K562 (cell line): ENCODE results near the gene GRXCR2. TPM values are rescaled to one million over a fixed set of nuclear protein-coding genes. Genes with fewer than 3 reads are reported as not detected.

Experiments
- CBX5 ChIP-seq: IDR thresholded peaks from 2 replicates; pipeline ENCODE4 v1.6.1; 2014; ENCODE audit warnings: low read depth, borderline replicate concordance
- CCNT2 ChIP-seq: IDR thresholded peaks from 2 replicates; pipeline ENCODE4 v1.6.1; 2011; ENCODE audit warnings: borderline replicate concordance, low read depth, mild to moderate bottlenecking, moderate library complexity, mixed read lengths, low read length; ENCODE audit not compliant: insufficient read length; ENCODE audit errors: extremely low read depth
- CEBPG ChIP-seq, 3 experiments: fragments of 200-800 bp in 1 of 3; sonication (Bioruptor generic) in 1 of 3; sonication (generic) in 1 of 3; formaldehyde crosslinking in 1 of 3; IDR thresholded peaks in 2 of 3; conservative IDR thresholded peaks in 1 of 3; 2 replicates each; pipeline versions ENCODE4 v1.6.1 to v1.8.0; 2016 to 2022; ENCODE audit warnings: missing compliant biosample characterization in 2 of 3, missing genetic modification characterization in 2 of 3, mild to moderate bottlenecking in 1 of 3, missing genetic modification reagents in 1 of 3
- ELF4 ChIP-seq: fragments of 450-650 bp; formaldehyde crosslinking; IDR thresholded peaks from 2 replicates; pipeline ENCODE4 v1.4.0; 2022; ENCODE audit warnings: missing genetic modification characterization
- FOXK1 ChIP-seq: sonication (generic); formaldehyde crosslinking; IDR thresholded peaks from 2 replicates; pipeline ENCODE4 v1.8.0; 2022; ENCODE audit warnings: missing genetic modification reagents, mild to moderate bottlenecking, borderline replicate concordance
- NR2C1 ChIP-seq, 2 experiments: fragments of 450-650 bp; IDR thresholded peaks; 2 replicates each; pipeline ENCODE4 v1.6.1; 2017; ENCODE audit warnings: mild to moderate bottlenecking in 2 of 2, antibody characterized with exemption in 1 of 2, inconsistent platforms in 1 of 2, missing compliant biosample characterization in 1 of 2, missing genetic modification characterization in 1 of 2
- RBBP5 ChIP-seq: fragments of 200-600 bp; sonication (generic); IDR thresholded peaks from 2 replicates; pipeline ENCODE4 v1.6.1; 2012; ENCODE audit warnings: borderline replicate concordance, mild to moderate bottlenecking, low read length, control low read depth, inconsistent platforms; ENCODE audit not compliant: insufficient read depth, poor library complexity, severe bottlenecking
- SP1 ChIP-seq: sonication (generic); formaldehyde crosslinking; IDR thresholded peaks from 2 replicates; pipeline ENCODE4 v1.8.1; 2022; ENCODE audit warnings: mild to moderate bottlenecking, missing genetic modification reagents
- STAT5A ChIP-seq: IDR thresholded peaks from 2 replicates; pipeline ENCODE4 v1.6.1; 2012; ENCODE audit warnings: low read length, inconsistent platforms, borderline replicate concordance
- TRIM28 ChIP-seq: fragments of 450-650 bp; IDR thresholded peaks from 2 replicates; pipeline ENCODE4 v1.6.1; 2017
- ZNF134 ChIP-seq: fragments of 250-450 bp; sonication (Bioruptor Pico); conservative IDR thresholded peaks from 2 replicates; pipeline ENCODE4 v1.4.0; 2020
- ZNF589 ChIP-seq: fragments of 200-800 bp; sonication (Bioruptor generic); IDR thresholded peaks from 2 replicates; pipeline ENCODE4 v1.6.1; 2016; ENCODE audit warnings: low read depth, missing genetic modification characterization, missing compliant biosample characterization
- polyA plus RNA-seq, 8 experiments: library from polyadenylated mRNA; depleted of rRNA in 4 of 8; stranded (reverse) in 5 of 8; unstranded in 3 of 8; fragments of >200 nt; fragmentation: Nextera tagmentation in 2 of 8; fragmentation: Illumina TruSeq in 1 of 8; extraction: Ambion mirVana in 2 of 8; extraction: Trizol in 1 of 8; gene quantifications; 2 replicates each; pipeline versions ENCODE4 v1.2.1 to v1.2.3, GENCODE V29; 2011 to 2014; ENCODE audit warnings: inconsistent platforms in 1 of 8, missing spikeins in 1 of 8
- total RNA-seq, 7 experiments: library from RNA; depleted of rRNA in 6 of 7; stranded (reverse); fragments of >200 nt in 6 of 7; fragmentation: Illumina TruSeq in 2 of 7; extraction: Trizol in 2 of 7; gene quantifications; 2 replicates each; pipeline versions ENCODE4 v1.2.1 to v1.2.3, GENCODE V29; 2011 to 2021; ENCODE audit warnings: low replicate concordance in 1 of 7
- TF ChIP-seq, protein P1 (sequence below), 2 experiments: fragments of 450-650 bp; formaldehyde crosslinking in 1 of 2; IDR thresholded peaks; 2 replicates each; pipeline versions ENCODE4 v1.4.0 to v1.6.1; 2014 to 2020; ENCODE audit warnings: mild to moderate bottlenecking in 2 of 2, borderline replicate concordance in 1 of 2, low read depth in 1 of 2
- TF ChIP-seq, protein P2 (sequence below): fragments of 450-650 bp; IDR thresholded peaks from 2 replicates; pipeline ENCODE4 v1.6.1; 2016; ENCODE audit warnings: low read depth, mild to moderate bottlenecking, moderate library complexity

Gene GRXCR2
- total and polyA plus RNA-seq, 9 of the 15 experiments (the other 6 are each of a cell fraction or from before 2014, with no cell fraction given): not detected

GRCh38 chr5:145854651-145855258 is 18.1 kb downstream of the GRXCR2 start (continued):
- TF ChIP-seq, protein P1, sequence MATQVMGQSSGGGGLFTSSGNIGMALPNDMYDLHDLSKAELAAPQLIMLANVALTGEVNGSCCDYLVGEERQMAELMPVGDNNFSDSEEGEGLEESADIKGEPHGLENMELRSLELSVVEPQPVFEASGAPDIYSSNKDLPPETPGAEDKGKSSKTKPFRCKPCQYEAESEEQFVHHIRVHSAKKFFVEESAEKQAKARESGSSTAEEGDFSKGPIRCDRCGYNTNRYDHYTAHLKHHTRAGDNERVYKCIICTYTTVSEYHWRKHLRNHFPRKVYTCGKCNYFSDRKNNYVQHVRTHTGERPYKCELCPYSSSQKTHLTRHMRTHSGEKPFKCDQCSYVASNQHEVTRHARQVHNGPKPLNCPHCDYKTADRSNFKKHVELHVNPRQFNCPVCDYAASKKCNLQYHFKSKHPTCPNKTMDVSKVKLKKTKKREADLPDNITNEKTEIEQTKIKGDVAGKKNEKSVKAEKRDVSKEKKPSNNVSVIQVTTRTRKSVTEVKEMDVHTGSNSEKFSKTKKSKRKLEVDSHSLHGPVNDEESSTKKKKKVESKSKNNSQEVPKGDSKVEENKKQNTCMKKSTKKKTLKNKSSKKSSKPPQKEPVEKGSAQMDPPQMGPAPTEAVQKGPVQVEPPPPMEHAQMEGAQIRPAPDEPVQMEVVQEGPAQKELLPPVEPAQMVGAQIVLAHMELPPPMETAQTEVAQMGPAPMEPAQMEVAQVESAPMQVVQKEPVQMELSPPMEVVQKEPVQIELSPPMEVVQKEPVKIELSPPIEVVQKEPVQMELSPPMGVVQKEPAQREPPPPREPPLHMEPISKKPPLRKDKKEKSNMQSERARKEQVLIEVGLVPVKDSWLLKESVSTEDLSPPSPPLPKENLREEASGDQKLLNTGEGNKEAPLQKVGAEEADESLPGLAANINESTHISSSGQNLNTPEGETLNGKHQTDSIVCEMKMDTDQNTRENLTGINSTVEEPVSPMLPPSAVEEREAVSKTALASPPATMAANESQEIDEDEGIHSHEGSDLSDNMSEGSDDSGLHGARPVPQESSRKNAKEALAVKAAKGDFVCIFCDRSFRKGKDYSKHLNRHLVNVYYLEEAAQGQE (IDR thresholded peaks at IDR 0.05; ENCODE audit: borderline replicate concordance): peak; percentile 26; the same call in 1 of the 2 replicates
- TF ChIP-seq, protein P1 (CRISPR knock-in tag; IDR thresholded peaks at IDR 0.05; ENCODE audit: low read depth): no peak
- TF ChIP-seq ELF4: peak; percentile 98
- TF ChIP-seq FOXK1 (CRISPR knock-in tag): 0 out of 2 replicates have a peak, but pooled peaks have one; percentile 72
- peak; percentile 31; the same call in 1 of the 2 replicates for TF ChIP-seq SP1
- peak; percentile 45; the same call in 1 of the 2 replicates for TF ChIP-seq CBX5
- TF ChIP-seq CEBPG (CRISPR knock-in tag; IDR thresholded peaks at IDR 0.05): peak; percentile 86
- no peak for TF ChIP-seq CEBPG (tag; conservative IDR thresholded peaks at IDR 0.05 in 1 of 2, IDR thresholded peaks at IDR 0.05 in 1 of 2)
- TF ChIP-seq, protein P2, sequence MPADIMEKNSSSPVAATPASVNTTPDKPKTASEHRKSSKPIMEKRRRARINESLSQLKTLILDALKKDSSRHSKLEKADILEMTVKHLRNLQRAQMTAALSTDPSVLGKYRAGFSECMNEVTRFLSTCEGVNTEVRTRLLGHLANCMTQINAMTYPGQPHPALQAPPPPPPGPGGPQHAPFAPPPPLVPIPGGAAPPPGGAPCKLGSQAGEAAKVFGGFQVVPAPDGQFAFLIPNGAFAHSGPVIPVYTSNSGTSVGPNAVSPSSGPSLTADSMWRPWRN: peak; percentile 82
- TF ChIP-seq CCNT2: peak; percentile 89
- peak; percentile 77; the same call in 1 of the 2 replicates for TF ChIP-seq ZNF589 (CRISPR knock-in tag)
- peak; percentile 63 for TF ChIP-seq RBBP5
- TF ChIP-seq TRIM28: peak; percentile 72; the same call in 1 of the 2 replicates
- peak; percentile 95 for TF ChIP-seq STAT5A
- no peak for TF ChIP-seq NR2C1 (IDR thresholded peaks at IDR 0.05)
- peak; percentile 56; the same call in 1 of the 2 replicates for TF ChIP-seq NR2C1 (tag; IDR thresholded peaks at IDR 0.05)
- TF ChIP-seq ZNF134 (CRISPR knock-in tag): 0 out of 2 replicates have a peak, but pooled peaks have one; percentile 38
